Ectodermal cell (in vitro differentiated cells): ENCODE results near the gene MSRB1. TPM values are rescaled to one million over a fixed set of nuclear protein-coding genes. Genes with fewer than 3 reads are reported as not detected.
A peak's percentile ranks its signal among the peaks of the same experiment; 100 is the strongest.

Source experiments
- H3K27ac ChIP-seq: 2 replicates; pipeline ENCODE4 v1.7.0; 2013; ENCODE audit warnings: mild to moderate bottlenecking, low read depth, low read length; ENCODE audit not compliant: insufficient read depth, poor library complexity, severe bottlenecking
- H3K27me3 ChIP-seq: 2 replicates; pipeline ENCODE4 v1.7.0; 2013; ENCODE audit warnings: mild to moderate bottlenecking, low read length; ENCODE audit not compliant: insufficient read depth, control insufficient read depth, poor library complexity, severe bottlenecking
- H3K36me3 ChIP-seq: one replicate; pipeline ENCODE4 v1.7.0; 2013; ENCODE audit warnings: low read length; ENCODE audit not compliant: control insufficient read depth, insufficient read depth
- H3K4me1 ChIP-seq: one replicate; pipeline ENCODE4 v1.7.0; 2013; ENCODE audit warnings: low read length; ENCODE audit not compliant: control insufficient read depth, insufficient read depth
- H3K4me3 ChIP-seq: 2 replicates; pipeline ENCODE4 v1.7.0; 2013; ENCODE audit warnings: low read depth, low read length, control low read depth; ENCODE audit not compliant: insufficient read depth
- H3K9me3 ChIP-seq: 2 replicates; pipeline ENCODE4 v1.7.0; 2013; ENCODE audit warnings: mild to moderate bottlenecking, low read length, moderate library complexity; ENCODE audit not compliant: control insufficient read depth
- WGBS, 2 experiments: methylation state at CpG; one replicate each; pipeline ENCODE4 v1.1.7; 2013; ENCODE audit warnings: missing lambda C conversion rate in 2 of 2; 5-methylcytosine and 5-hydroxymethylcytosine counted together
- polyA plus RNA-seq, 4 experiments: library from polyadenylated mRNA; stranded (reverse); fragments of 50-300 nt; gene quantifications; one replicate each; pipeline ENCODE4 v1.2.3, GENCODE V29; 2013

Gene MSRB1
- 23.8 TPM for polyA plus RNA-seq (2013, experiment 1 of 4)
- 27.7 TPM for polyA plus RNA-seq (2013, experiment 2 of 4)
- polyA plus RNA-seq (2013, experiment 3 of 4) = 22.3 TPM
- 21.5 TPM for polyA plus RNA-seq (2013, experiment 4 of 4)

DNA sequence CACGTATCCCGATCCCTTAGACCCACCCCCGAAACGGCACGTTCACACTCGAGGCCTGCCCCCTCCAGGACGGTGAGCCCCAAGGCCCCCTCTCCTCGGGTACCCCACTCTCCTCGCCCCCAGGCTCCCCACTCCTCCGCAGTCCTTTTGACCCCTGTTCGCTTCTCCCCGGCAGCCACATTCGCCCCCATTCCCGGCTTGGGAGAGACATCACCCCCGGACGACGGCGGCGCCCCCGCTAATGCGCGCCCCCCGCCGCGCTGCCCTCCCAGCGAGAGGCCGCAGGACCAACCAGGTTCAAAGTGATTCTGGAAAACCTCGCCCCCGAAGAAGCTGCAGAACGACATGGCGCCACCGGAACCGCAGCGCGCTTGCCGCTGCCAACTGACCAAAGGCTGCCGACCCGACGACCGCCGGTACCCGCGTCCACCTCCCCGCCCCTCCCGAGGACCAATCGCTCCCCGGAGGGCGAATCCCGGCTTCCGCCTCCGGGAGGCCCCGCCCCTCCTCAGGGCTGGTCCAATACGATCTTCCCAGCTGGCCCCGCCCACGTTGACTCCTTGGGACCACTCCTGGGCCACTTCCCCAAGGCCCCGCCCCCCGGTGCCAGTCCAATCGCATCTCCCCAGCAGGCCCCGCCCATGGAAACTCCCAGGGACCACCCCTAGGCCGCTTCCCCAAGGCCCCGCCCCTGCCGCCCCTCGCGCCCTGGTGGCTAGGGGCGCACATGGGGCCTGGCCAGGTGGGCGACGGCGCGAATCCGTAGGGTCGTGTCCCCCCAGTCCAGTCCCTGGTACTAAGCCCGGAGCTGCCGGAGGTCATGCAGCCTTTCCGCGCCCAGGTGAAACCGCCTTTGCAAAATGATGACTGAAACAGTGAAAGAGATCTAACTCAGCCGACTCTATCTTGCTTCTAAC is at the start of gene MSRB1:
TSS of gene MSRB1 (minus strand) at position 390 of the 917 bp plus-strand sequence. CDS start at position 347, 43 bp downstream.
- WGBS, 2 experiments = 3 to 4% methylated on average over 76 to 77 of the region's 77 CpGs
- Histone ChIP-seq H3K4me1 (peaks cover 5% of the 10 kb centered on the region), H3K27ac (no peak within 1 kb of the TSS), H3K9me3 (no peaks in the 10 kb centered on the region), H3K27me3 (no peaks in the 10 kb centered on the region), H3K36me3 (peaks cover 3% of the 10 kb centered on the region), H3K4me3 (peak within 1 kb of the TSS; percentile 83)

DNA sequence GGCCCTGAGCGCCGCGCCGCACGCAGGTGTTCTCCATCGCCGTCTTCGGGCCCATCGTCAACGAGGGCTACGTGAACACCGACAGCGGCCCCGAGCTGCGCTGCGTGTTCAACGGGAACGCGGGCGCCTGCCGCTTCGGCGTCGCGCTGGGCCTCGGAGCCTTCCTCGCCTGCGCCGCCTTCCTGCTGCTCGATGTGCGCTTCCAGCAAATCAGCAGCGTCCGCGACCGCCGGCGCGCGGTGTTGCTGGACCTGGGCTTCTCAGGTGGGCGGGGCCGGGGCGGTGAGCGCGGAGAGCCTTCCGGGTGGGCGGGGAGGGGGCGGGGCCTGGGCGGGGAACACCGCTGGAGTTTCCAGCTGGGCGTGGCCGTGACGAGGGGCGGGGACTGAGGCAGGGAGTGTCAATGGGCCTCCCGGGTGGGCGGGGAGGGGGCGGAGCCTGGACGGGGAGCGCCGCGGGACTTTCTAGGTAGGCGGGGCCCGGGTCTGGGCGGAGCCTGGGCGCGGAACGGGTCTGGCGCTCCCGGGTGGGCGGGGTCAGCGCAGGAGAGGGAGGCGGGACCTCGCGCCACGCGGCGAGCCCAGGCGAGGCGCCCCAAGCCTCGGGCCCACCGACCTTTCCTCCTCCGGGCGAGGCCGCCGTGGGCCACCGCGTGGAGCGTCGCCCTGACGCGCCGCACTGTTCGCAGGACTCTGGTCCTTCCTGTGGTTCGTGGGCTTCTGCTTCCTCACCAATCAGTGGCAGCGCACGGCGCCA is 49.1 kb upstream of the MSRB1 start:
- H3K27me3 ChIP-seq = peaks cover 49% of the 10 kb centered on the region
- WGBS, 2 experiments = 15 to 16% methylated on average over 96 of the region's 96 CpGs
- no peak overlapping the region for H3K27ac ChIP-seq

GRCh38 chr16:1991588-1991947 is 48.6 kb upstream of the MSRB1 start:
- peaks cover 15% of the 10 kb centered on the region for H3K4me1 ChIP-seq
- peaks cover 6% of the 10 kb centered on the region for H3K36me3 ChIP-seq
- peak overlapping the region; percentile 10 for H3K4me3 ChIP-seq
- H3K9me3 ChIP-seq = no peaks in the 10 kb centered on the region
- 23 to 24% methylated on average over 22 of the region's 22 CpGs for WGBS, 2 experiments
- peaks cover 49% of the 10 kb centered on the region for H3K27me3 ChIP-seq
- H3K27ac ChIP-seq = no peak overlapping the region

More for the DNA sequence above, 49.1 kb upstream of the MSRB1 start:
- H3K9me3 ChIP-seq = no peaks in the 10 kb centered on the region
- peaks cover under 1% of the 10 kb centered on the region for H3K36me3 ChIP-seq
- peaks cover 15% of the 10 kb centered on the region for H3K4me1 ChIP-seq
- H3K4me3 ChIP-seq = peak overlapping the region; percentile 10

GRCh38 chr16:1991135-1991551 is 48.1 kb upstream of the MSRB1 start:
- Histone ChIP-seq H3K9me3 (no peaks in the 10 kb centered on the region), H3K4me3 (peak overlapping the region; percentile 42), H3K36me3 (peaks cover 10% of the 10 kb centered on the region), H3K4me1 (peaks cover 15% of the 10 kb centered on the region), H3K27ac (no peak overlapping the region), H3K27me3 (peaks cover 49% of the 10 kb centered on the region)
- 15% methylated on average over 18 of the region's 18 CpGs for WGBS, 2 experiments

DNA sequence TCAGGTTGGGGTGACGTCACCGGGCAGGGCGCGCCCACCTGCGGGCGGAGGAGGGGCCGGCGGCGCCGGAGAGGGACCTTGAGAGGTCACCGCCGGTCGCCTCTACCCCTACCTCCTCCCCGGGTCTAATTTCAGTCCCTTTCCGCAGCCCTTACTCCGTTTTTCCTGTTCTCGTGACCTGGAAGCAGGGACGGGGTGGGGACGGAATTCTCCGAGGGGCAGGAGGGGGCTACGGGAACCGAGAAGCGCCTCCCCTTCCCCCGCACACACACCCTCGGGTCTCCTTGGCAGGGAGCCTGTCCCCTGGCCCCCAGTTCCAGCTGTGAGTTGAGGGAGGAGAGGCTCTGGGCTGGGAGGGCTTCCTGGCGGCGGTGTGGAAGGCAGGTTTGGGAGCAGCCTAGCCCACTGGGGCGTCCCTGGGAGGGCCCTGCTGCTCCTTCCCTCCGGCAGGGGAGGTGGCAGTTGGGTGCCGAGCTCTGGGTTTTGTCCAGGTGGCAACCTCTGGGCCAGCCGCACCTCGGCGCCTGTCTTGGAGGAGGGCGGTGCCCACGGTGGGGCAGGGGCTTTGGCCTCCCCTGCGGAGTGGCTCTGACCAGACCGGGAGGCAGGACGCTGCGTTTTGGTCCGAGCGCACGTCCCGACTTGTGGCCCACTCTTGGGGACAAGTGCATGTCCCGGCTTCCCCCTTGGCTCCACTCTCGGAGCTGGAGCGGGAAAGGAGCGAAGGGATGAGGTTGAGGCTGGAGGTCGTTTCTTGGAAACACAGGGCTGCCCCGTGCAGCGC is 47.5 kb upstream of the MSRB1 start:
- Histone ChIP-seq H3K36me3 (peaks cover 16% of the 10 kb centered on the region), H3K4me1 (peaks cover 15% of the 10 kb centered on the region), H3K9me3 (no peaks in the 10 kb centered on the region), H3K4me3 (peak overlapping the region; percentile 42), H3K27ac (no peak overlapping the region), H3K27me3 (peaks cover 49% of the 10 kb centered on the region)
- 2% methylated on average over 50 of the region's 50 CpGs for WGBS, 2 experiments

DNA sequence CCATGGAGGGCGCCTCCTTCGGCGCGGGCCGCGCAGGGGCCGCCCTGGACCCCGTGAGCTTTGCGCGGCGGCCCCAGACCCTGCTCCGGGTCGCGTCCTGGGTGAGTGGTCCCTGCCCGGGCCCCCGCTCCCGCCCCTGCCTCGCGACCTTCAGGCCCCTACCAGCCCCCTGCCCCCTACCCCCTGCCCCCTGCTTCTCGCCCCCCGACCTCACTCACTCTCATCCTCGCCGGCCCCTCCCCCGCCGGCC is 47.0 kb upstream of the MSRB1 start:
- Histone ChIP-seq H3K4me3 (peak overlapping the region; percentile 42), H3K4me1 (peaks cover 15% of the 10 kb centered on the region), H3K9me3 (no peaks in the 10 kb centered on the region), H3K27me3 (peaks cover 49% of the 10 kb centered on the region), H3K27ac (no peak overlapping the region), H3K36me3 (peaks cover 18% of the 10 kb centered on the region)
- WGBS, 2 experiments = 0 to 1% methylated on average over 23 to 25 of the region's 25 CpGs

GRCh38 chr16:1989209-1990100 is 46.5 kb upstream of the MSRB1 start, which contains the start of gene SYNGR3:
Gene SYNGR3, plus strand, starts transcription at chr16:1989970. Its CDS starts 133 bp downstream, at chr16:1990103.
- 9% methylated on average over 67 of the region's 67 CpGs for WGBS, 2 experiments
- Histone ChIP-seq H3K9me3 (no peaks in the 10 kb centered on the region), H3K27me3 (peaks cover 49% of the 10 kb centered on the region), H3K4me3 (peak within 1 kb of the TSS; percentile 42), H3K4me1 (peaks cover 15% of the 10 kb centered on the region), H3K27ac (no peak within 1 kb of the TSS), H3K36me3 (peaks cover 18% of the 10 kb centered on the region)

DNA sequence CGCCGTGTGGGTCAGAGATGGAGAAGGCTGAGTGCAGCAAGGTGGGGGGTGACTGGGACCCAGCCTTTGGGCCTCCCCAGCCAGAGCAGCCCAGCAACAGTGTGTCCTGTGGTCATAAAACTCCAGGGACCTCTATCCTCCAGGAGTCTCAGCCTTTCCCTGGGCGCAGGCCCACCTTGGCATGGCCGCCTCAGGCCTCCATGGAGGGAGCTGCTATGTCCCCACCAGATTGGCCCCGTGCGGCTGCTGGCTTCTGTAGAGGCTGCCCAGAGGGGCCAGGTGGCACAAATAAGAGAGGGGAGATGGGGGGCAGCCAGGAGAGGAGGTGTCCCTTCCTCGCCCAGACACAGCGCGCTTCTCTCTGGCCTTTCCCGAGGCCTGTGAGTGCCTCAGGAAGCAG is 44.2 kb upstream of the MSRB1 start:
- Histone ChIP-seq H3K4me1 (peaks cover 26% of the 10 kb centered on the region), H3K36me3 (peaks cover 18% of the 10 kb centered on the region), H3K4me3 (no peak overlapping the region), H3K9me3 (no peaks in the 10 kb centered on the region), H3K27ac (no peak overlapping the region), H3K27me3 (peaks cover 50% of the 10 kb centered on the region)
- WGBS, 2 experiments = 95% methylated on average over 10 of the region's 10 CpGs

GRCh38 chr16:1985466-1986150 is 42.6 kb upstream of the MSRB1 start:
- WGBS, 2 experiments = 95% methylated on average over 14 of the region's 14 CpGs
- H3K9me3 ChIP-seq = no peaks in the 10 kb centered on the region
- H3K4me1 ChIP-seq = peaks cover 33% of the 10 kb centered on the region
- H3K36me3 ChIP-seq = peaks cover 18% of the 10 kb centered on the region
- H3K27me3 ChIP-seq = peaks cover 51% of the 10 kb centered on the region
- H3K4me3 ChIP-seq = no peak overlapping the region
- H3K27ac ChIP-seq = no peak overlapping the region
